ENCODE data around the gene GALNT13.
"Not testable (repeated sequence)": the region's sequence is repeated elsewhere in the genome, so short reads cannot be mapped to it uniquely, and the experiment has no call there.

Gene GALNT13

DNA sequence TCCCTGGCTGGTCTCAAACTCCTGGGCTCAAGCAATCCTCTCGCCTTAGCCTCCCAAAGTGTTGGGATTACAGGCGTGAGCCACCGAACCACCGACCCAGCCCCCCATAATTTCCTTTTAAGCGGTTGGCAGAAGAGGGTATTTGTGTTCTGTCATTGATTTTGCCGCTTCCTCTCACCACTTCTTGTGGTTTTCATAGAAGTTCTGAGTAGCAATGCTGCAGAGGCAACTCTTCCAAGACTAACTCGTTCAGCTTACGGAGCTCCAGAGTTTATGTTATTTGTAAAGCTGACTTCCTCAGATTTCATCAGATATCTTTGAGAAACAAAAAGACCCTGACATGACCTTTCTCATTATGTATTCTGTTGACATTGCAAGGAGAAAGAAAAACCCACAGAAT, 565.4 kb downstream of the GALNT13 start:
- no peak for DNase-seq

DNA sequence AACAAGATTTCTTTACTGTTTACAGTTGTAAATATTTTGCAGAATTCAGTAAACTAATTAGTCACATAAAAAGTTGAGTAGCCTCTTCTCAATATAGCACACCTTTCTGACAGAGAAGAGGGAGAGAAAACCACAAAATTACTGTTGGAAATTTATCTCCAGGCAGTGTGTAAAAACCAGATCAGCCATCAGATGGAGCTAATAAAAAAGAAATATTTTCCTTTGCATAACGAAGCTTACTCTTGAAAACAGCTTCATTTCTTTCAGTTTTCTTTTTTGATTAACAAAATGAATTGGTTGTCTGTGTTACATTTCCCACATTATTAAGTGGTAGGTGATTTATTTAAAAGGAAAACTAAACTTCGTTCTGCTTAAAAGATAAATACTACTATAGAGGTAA, 567.4 kb downstream of the GALNT13 start:
- no peak for DNase-seq

- DNase-seq, result no peak
Observed at GRCh38 chr2:154443919-154444318, 572.2 kb downstream of the GALNT13 start.

GRCh38 chr2:154446324-154446723, 574.6 kb downstream of the GALNT13 start:
- no peak for DNase-seq

DNA sequence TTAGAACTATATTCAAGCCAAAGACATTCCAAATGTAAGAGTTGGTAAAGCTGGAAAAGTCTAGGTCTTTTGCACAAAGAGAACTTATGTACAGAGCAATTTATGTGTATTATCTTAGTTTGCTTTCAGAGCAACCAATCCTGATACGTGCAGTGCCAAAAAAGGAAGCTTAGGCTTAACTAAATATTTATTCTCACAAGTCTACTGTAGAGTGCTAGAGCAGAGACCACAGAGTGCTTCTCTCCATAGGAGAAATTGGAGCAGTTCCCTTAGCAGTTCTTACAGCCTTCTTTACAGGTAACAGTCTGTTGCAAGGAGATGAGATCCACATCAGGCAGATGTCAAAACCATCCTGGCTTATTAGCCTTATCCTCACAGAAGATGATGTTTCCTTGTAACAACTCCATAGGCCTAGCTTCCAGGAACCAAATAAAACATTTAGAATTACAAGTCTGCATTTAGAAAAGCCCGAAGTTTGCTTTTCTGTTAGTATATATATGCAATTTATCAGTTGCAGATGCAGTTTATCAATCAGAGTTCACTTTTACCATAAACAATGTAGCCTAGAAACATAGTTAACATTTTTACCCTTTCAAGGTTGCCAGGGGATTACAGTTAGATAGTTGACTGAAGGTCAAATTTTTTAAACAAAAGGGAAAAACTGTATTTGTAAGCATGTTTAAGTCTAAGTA, 576.2 kb downstream of the GALNT13 start:
- DNase-seq, result no peak

- DNase-seq, result no peak
Observed at GRCh38 chr2:154449951-154450658, 578.4 kb downstream of the GALNT13 start.

DNA sequence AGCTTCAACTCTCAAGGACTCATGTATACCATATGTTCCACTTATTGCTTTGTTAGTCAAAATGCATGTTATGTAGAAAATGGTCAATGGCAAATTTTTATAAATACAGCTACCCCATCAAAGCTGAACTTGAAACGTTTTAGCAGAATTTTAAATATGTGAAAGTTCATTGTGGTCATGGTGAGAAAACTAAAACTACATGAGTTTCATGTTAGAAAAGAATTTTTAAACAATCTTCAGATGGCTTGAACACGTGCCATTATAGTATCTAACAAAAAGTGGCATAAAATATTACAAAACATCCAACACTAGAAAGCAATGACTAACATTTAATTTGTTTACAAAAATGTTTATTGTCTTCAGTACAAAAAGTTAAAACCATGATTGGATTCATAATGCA, 580.7 kb downstream of the GALNT13 start:
- no peak for DNase-seq

DNA sequence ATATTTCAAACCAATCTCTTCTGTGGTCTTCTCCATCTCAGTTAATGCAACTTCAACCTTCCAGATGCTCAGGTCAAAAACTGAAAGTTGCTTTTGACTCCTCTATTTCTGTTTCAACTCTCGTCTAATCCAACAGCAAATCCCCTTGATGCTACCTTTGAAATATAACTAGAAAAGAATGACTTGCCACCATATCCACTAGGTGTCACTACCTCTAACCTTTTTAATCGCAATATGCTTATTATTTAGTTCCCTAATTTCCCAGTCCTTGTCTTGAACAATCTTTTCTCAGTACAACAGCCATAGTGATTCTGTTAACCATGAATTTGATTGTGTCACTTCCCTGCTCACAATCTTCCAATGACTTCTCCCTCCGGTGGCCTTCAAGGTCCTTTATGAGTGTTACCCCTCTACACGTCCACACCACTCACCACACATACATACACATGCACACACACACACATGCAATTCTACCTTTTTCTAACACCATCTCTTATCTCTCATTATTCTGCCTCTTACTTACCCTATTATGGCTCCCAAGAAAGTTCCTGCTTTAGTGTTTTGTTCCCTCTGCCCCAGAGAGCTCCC, 581.3 kb downstream of the GALNT13 start:
- DNase-seq, result no peak

- no peak for DNase-seq
Observed at GRCh38 chr2:154455166-154455565, 583.4 kb downstream of the GALNT13 start.

DNA sequence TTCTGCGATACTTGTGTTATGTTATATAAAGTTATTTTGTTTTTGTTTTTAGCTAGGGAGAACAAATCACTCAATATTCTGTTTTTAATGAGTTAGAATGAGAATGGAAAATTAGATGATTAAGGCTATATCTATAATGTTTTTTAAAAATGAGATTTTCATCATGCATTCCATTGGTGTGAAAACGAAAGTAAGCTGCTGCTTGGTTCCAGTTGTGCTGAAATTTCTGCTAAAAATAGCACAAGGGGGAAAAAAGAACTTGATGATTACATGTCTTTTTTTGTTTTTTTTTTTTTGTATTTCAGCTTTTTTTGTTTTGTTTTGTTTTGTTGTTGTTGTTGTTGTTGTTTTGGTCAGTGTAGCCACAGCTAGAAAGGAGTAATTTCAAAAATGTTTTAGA, 584.1 kb downstream of the GALNT13 start:
- no peak for DNase-seq

DNA sequence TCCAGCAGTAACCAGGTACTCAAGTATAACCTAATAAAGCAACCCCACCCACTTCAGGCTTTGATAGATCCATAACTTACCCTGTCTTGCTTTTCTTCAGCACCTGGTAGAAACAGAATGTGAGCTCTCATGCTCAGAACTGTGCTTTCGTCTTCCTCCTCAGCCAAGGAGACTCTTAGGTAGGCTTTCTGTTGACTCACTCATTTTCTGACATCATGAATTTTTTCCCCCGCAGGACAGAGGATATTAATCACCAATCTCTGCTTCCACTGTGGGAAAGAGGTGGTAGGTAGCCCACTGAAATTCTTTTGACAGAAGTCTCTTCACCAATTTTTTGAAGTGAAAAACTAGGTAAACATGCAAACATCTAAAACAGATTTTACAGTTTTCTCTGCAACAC, 585.6 kb downstream of the GALNT13 start:
- DNase-seq, result no peak

GRCh38 chr2:154459286-154459685, 587.6 kb downstream of the GALNT13 start:
- no peak for DNase-seq

- DNase-seq, result no peak
Observed at GRCh38 chr2:154462634-154463033, 590.9 kb downstream of the GALNT13 start.

DNA sequence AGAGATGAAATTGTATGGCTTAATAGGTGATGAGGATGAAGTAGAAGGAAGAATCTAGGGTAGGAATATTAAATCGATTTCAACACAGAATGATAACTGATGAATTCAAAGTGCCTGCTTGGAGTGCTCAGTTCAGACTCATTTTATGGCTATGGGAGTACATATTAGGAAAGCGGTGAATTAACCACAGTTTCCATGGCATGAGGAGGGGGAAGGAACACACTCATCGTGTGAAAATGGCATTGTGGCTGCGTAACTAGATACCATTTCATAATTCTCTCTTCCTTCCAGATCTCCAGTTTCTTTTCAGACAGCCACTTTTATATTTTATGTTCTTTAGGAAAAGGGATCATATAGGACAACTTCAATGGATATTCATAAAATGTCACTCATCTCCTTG, 594.5 kb downstream of the GALNT13 start:
- no peak for DNase-seq

GRCh38 chr2:154470376-154470775, 598.7 kb downstream of the GALNT13 start:
- DNase-seq, result no peak

DNA sequence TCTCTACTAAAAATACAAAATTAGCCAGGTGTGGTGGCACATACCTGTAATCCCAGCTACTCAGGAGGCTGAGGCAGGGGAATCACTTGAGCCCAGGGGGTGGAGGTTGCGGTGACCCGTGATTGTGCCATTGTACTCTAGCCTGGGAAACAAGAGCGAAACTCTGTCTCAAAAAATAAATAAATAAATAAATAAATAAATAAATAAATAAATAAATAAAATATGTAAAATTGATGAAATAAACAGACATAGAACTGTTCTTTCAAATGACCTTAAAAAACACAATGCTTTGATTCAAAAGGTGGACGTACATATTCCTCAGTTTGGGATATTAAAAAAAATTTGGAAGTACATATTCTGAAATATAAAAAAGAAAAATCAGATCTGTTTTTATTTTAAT, 599.8 kb downstream of the GALNT13 start:
- DNase-seq, result not testable (repeated sequence)

- DNase-seq, result no peak
Observed at GRCh38 chr2:154477319-154477718, 605.6 kb downstream of the GALNT13 start.

GRCh38 chr2:154480521-154480920, 608.8 kb downstream of the GALNT13 start:
- DNase-seq, result no peak

DNA sequence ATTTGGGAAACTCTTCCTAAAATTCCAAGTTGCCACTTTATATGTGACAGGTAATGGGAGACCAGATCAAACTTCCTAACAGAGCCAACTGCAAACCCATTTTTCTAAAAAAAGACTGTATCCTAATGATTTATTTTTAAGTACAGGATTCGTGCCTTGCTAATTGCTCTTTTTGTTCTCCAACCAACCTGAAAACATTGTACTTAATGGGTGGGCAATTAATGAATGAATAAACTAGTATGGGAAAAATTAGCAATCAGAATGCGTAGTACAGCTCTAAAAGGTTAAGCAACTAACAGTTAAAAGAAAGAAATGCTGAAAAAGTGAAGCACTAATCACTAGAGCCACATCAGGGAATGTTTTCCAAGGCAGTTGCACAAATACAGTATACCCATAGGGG, 609.6 kb downstream of the GALNT13 start:
- DNase-seq, result no peak

GRCh38 chr2:154484338-154485099, 612.8 kb downstream of the GALNT13 start:
- no peak for DNase-seq

DNA sequence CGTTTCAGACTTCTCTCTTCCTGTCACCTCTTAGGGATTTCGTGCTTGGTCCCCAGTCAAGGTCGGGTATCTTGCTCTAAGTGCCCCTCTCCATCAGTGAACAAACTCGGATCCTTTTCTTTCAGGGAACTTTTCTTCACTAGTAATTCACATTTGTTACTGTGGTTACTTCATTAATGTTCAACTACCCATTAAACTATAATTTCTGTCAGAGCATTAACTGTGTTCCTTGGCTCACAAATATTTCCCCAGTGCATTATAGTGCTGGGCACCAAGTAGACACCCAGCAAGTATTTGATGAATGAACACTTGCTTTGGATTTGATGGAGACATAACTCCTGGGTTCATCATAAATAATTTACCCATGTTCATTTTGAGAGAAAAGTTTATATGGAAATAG, 617.1 kb downstream of the GALNT13 start:
- no peak for DNase-seq

DNA sequence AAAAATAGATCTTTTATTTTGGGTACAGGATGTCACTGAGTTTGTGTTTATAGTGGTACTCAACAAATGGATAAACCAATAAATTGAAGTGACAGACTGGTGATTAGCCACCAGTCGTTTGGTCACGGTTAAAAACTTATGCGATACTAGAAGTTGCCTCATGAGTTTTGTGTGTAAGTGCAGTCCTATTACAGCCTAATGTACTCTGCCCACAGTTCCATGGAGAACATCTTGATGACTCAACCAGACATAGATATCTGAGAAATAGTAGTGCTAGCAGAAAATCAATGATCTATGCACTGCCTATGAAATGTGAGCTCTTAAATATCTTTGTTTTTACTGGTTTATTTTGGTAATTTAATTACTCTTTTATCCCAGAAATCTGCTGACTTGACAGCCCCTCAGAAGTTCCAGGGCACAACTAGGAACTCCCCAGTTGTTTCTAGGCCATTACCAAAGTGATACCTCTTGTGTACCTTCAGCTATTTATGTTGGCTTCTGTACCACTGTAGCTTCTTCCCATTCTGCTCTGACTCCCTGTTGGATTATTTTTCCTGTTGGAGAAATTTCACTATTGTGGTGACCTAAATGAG, 617.6 kb downstream of the GALNT13 start:
- DNase-seq, result no peak

DNA sequence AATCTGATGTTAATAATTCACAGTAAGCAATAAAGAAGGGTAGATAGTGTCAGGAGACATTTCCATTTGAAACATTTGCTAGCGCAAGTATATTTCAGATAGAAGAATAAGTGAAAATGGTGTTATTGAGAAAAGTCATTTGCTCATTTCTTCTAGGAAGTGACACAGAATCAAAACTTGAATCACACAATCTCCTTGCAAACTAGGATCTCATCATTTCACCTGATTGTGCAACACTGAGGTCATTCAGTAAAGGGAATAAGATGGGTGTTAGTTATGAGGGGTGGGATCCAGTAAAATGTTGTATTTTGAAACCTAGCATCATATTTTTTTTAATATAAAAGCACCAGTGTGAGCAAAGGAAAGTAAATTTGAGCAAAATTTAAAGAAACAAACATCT, 618.8 kb downstream of the GALNT13 start:
- DNase-seq, result no peak

All from NCI-H774 (cell line).